GDM1 (cell line): ENCODE data around the gene RPL18.
"Not testable (repeated sequence)": the region's sequence is repeated elsewhere in the genome, so short reads cannot be mapped to it uniquely, and the experiment has no call there.

Source experiments
- DNase-seq: peaks from one replicate; lab custom pipeline; 2025; lab: John Stamatoyannopoulos, UW

RPL18 gene

DNA sequence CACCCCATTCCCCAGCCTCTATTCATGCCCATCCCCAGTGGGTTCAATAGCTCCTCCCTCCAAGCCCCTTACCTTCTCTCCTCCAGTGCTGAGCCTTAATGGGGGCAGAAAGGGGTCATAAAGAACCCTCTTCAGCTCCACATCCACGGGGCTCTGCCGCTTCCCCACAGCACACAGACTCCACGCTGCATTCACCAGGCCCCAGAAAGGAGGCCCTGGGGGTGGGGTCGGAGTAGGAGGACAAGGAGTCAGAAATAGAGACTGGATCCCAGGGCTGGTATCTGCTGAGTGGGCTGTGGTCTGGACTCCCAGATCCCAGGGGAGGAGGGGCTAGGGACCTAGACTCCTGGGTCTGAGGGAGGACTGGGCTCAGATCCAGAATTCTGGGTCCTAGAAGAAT, 25.4 kb upstream of the RPL18 start:
- DNase-seq: no peak

DNA sequence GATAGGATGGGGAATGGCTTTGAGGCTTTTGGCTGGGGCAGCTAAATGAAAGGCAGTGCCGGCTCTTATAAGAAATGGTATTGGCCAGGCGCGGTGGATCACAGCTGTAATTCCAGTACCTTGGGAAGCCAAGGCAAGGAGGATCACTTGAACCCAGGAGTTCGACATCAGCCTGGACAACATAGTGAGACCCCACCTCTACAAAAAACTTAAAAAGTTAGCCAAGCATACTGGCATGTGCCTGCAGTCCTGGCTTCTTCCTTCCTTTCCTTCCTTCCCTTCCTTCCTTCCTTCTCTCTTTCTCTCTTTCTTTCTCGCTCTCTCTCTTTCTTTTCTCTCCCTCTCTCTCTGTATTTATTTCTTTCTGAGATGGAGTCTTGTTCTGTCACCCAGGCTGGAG, 23.9 kb upstream of the RPL18 start:
- DNase-seq: no peak

GRCh38 chr19:48641850-48642249, 22.9 kb upstream of the RPL18 start:
- no peak for DNase-seq

DNA sequence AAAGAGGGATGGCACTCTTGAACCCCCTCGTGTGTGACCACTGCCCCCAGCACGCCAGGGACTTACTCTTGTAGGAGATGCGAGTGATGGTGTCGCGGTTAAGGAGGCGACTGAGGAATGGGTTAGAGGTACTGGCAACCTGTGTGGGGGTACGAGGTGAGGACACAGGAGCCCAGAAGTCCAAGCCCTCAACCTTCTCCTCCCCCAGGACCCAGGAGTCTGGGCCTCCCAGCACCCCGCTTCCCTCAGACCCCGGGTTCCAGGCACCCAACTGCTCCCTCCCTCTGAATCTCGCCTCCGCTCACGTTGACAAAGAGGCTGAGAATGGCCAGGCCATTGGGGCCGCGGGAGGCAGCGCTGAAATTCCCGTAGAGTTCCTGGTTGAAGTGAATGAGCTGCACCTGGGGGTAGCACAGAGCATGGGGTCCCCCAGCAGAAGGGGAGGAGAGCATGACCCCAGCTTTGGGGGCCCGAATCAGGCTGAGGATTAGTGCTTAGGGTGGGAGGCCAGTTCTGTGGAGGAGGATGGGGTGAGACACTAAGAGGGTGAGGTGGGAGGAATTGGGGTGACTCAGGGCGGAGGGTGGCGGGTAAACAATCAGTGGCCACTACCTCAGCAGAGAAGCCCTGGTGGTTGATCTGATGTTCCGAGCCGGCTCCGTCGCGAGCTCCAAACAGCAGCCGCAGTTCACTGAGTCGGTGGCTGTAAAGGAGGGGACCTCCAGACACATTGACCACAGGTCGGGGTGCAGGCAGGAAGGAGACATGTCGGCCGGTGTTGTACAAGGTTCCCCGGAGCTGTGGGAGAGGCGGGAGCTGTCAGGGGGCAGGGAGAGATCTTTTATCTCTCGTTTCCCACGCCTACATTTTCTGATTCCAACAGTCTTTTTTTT, 20.8 kb upstream of the RPL18 start:
- no peak for DNase-seq

GRCh38 chr19:48638831-48639381, 19.9 kb upstream of the RPL18 start:
- no peak for DNase-seq

DNA sequence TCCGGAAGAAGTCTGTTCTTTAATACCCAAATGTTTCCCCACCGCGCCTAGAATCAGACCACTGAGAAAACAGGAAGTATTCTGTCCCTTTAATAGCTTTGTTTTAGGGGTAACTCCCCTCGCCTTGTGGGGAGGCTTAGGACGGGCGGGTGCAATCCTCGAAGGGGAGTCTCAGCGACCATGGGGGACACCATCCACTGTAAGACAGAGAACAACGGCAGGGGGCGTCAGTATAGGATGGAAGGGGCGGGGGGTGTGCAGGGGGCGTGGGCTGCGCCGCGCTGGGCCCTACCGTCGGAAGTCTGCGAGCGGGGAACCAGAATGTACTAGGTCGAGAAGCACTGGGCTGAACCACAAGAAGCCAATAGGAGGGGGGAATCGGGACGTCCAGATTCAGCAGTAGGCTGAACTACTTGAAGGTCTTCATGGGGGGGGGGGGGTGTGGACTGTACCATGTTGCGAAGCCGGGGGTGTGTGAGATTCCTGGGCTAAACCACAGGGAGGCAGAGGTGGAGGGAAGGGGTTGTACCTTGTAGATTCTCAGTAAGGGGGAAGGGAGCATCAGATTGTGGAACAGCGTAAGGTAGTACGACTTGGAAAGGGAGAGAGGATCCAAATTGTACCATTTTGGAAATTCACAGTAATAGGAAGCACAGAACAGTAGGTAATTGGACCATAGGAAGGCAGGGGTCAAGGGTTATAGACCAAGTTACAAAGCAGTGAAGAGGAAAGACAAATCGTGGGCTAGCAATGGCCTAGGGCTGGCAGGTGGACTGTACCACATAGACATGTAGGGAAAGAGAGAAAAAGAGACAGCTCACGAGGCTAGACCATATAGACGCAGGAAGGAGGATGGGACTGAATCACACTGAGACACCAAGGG, 19.2 kb upstream of the RPL18 start:
- peak; percentile 86 for DNase-seq

GRCh38 chr19:48637449-48637947, 18.5 kb upstream of the RPL18 start:
- DNase-seq: peak; percentile 100

DNA sequence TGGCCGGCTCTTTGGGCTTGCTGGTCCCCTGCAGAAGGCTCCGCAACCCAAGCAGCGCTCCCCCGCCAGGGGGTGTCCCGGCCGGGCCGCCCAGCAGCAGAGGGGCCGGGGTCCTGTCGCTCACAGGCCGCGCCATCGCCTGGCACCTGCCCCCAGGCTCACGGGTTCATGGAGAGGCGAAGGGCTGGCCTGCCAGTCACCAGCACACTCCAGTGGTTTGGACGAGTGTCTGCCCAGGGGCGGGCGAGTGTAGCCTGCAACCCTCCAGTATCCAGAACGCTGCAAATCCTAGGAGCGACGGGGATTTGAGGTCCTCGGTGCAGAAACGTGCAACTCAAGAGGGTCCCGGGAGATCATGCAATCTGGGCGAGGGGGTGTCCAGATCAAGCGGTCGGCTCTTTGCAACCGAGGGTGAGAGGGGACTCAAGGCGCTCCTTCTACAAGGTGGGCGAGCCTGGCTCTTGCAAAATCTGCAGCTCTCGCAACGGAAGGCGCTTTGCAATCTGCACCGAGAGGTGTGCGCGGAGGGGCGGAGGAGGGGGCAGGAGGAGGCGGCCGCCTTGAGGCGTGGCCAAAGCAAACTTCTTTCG, 18.0 kb upstream of the RPL18 start, which contains the start of gene DBP:
Gene DBP (minus strand): TSS at position 521 of the 590 bp plus-strand sequence. CDS start 385 bp downstream, at position 136.
- DNase-seq: peak; percentile 52

GRCh38 chr19:48635966-48636858, 17.2 kb upstream of the RPL18 start:
- DNase-seq: no peak

DNA sequence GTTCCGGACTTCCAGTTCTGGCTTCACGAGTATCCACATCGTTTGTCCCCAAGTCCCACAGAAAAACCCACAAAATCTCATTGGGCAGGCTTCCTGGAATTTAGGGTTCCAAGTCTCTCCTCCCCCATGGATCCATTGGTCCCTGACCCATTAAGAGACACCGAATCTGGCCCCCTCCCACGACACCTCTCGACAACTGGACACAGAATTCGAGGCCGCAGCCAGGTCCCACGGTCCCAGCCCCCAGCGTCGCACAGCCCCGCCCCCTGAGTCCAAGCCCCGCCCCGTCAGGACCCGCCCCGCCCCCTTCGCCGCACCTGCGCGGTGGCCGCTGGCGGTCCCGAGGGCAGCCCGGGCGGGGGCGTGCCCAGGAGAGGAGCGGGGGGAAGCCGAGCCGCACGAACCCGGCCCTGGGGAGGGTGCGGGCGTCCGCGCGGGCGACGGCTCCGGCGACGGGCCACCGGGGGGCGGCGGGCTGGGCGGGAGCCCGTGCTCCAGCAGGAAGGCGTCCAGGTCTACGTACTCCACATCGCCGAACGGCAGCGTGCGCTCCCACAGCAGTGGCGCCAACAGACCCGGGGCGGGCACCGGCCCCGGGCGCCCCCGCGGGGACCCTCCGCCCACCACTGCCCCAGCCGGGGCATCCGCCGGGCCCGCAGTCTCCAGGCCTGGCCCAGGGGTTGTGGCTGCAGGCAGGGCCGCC, 16.4 kb upstream of the RPL18 start:
- DNase-seq: peak; percentile 59

DNA sequence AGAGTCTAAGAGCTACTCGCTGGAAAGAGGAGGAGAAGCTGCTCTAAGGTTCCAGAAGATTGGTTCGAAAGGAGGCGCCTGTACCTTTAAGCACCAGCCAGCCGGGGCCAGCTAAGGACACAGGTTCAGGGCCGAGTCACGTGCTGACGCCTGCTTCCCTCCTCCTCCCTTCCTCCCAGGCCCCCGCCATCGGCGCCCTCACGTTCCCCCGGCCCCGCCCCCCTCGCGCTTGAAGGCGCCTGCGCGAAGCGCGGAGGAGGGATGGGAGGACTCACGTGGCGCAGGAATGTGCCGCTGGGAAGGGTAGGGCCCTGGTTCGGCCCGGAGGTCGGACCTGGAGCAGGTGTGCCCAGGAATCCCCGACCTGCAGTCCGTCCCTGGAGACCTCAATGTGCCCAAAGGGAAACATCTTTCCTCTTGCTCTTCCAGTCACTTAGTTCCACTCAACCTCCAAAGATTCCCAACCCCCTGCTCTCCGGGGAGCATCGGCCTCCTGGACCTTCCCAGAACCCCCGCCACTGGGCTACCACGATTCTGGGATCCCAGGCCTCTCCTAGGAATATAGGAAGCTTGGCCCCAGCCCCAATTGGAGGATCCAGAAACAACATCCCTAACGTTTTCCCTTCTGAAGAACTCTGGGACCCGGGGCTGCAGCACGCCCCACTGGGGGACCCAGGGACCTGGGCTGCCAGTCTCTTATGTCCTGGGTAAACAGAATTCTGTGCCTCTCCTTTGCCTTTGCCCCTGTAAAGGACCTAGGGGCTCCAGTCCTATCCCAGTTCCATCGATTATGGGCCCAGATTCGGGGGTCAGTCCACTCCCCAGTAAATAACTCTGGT, 15.7 kb upstream of the RPL18 start:
- peak; percentile 95 for DNase-seq

- no peak for DNase-seq
Observed at GRCh38 chr19:48634036-48634342, 15.0 kb upstream of the RPL18 start.

- no peak for DNase-seq
Observed at GRCh38 chr19:48633148-48634035, 14.4 kb upstream of the RPL18 start.

DNA sequence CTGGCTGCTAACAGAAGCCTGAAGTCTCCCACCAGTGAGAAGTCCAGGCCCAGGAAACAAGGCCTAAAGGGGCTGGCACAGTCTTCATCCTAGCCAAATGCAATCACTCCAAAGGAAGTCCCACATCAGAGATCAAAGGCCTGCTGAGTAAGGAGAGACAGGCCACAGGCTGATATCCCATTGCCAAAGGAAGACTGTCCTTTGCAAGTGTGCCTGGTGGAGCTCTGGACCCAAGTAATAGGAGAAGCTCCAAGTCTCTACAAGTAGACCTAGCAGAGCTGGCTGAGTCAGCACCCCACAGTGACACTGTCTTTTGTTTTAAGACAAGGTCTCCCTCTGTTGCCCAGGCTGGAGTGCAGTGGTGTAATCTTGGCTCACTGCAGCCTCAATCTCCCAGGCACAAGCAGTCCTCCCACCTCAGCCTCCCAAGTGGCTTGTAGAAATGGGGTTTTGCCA, 13.7 kb upstream of the RPL18 start:
- no peak for DNase-seq

DNA sequence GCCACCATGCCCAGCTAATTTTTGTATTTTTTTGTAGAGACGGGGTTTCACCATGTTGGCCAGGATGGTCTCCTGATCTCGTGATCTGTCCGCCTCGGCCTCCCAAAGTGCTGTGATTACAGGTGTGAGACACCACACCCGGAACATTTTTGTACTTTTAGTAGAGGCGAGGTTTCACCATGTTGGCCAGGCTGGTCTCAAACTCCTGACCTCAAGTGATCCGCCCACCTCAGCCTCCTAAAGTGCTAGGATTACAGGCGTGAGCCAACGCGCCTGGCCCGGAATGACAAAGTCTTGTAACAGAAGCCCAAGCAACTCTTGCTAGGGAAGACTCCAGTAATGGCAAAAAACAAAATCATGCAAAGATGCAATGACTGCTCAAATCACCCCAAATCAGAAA, 13.3 kb upstream of the RPL18 start:
- DNase-seq: not testable (repeated sequence)

GRCh38 chr19:48631225-48631624, 12.2 kb upstream of the RPL18 start:
- DNase-seq: no peak

DNA sequence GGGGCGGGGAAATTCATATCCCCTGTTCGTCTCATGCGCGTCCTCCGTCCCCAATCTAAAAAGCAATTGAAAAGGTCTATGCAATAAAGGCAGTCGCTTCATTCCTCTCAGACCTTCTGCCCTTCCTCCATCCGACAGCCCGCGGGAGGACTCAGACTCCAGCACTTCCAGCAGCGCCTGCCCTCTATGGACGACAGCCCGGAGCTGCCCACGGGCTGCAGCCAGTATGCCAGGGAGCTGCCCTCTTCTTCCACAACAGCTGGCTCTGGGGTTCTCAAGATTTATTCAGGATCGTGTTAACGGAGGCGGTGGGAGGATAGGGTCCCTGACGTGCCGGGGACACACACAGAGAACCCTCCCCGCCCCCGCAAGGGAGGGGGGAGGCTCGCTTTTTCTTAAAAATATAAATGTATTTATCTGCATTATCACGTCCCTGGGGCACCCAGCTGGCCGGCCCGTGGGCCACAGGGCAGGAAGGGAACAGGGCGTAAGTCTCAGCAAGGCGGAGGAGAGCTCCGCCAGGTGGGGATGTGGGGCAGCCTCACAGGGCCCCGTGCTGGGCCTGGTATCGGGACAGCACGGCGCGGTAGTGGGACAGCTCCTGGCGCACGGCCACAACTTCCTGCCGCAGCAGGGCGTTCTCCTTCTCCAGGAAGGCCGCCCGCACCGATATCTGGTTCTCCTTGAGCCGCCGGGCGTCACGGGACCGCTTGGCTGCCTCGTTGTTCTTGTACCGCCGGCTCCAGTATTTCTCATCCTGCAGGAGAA, 11.5 kb upstream of the RPL18 start:
- no peak for DNase-seq
